NCI-H2081 (cell line): Measurements from ENCODE around the gene SIPA1L3.
A peak's percentile ranks its signal among the peaks of the same experiment; 100 is the strongest.

Source experiments
- DNase-seq, 2 experiments: peaks; one replicate each; lab custom pipeline; 2025; lab: John Stamatoyannopoulos, UW

SIPA1L3 gene

DNA sequence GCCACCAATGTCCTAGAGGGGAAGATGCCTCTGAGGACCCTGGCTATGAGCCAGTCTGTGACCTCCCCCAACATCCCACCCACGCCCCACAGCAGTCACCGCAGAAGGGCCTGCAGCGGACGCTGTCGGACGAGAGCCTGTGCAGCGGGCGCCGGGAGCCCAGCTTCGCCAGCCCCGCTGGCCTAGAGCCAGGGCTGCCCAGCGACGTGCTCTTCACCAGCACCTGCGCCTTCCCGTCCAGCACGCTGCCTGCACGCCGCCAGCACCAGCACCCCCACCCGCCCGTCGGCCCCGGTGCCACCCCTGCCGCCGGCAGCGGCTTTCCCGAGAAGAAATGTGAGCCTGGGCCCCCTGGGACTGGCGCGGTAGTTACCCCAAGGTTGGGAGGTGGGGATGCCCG is 286.4 kb downstream of the SIPA1L3 start:
- no peak for DNase-seq

DNA sequence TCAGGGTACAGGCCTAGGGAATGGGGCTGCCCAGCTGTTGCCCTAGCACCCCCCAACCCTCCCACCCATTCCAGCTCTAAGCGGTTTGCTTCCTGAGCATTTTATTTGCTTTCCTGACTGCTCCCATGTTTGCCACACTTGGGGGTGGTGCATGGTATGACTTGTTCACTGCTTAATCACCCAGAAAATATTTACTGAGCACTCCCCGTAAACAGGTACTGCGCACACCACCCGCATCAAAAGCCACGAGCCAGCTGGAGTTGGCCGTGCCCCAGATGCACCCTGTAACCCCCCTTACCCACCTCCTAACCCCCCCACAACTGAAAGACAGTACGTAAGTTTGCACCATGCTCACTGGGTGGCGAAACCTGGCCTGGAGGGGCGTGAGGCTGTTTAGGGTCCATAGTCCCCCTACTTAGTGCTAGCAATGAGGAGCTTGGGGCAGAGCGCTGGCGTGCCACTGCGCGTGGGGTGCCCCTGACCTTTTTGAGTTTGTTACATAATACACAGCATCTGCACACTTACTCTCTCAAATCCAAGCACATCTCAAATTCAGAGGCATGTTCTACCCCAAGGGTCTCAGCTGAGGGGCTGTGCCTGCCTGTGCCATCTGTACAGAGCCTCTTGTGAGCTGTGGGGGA is 287.2 kb downstream of the SIPA1L3 start:
- DNase-seq = peak in 1 of 2 experiments; percentile 10

DNA sequence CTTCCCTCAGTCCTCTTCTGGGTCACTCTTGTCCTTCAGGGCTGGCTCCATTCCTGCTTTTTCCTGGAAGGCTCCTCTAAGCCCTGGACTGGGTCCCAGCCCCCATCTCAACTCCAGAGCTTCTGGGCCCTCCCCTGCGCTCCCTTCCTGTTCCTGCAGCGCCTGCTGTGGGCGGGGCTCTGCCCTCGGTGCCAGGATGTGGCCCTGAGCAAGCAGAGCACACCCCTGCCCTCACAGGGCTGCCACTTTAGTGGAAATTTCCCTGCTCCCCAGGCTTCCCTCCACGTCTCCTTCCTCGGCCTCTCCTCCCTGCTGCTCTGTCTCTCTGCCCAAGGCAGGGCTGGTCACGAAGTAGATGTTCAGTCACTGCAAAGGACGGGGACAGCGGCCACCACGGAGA is 288.2 kb downstream of the SIPA1L3 start:
- DNase-seq = no peak

DNA sequence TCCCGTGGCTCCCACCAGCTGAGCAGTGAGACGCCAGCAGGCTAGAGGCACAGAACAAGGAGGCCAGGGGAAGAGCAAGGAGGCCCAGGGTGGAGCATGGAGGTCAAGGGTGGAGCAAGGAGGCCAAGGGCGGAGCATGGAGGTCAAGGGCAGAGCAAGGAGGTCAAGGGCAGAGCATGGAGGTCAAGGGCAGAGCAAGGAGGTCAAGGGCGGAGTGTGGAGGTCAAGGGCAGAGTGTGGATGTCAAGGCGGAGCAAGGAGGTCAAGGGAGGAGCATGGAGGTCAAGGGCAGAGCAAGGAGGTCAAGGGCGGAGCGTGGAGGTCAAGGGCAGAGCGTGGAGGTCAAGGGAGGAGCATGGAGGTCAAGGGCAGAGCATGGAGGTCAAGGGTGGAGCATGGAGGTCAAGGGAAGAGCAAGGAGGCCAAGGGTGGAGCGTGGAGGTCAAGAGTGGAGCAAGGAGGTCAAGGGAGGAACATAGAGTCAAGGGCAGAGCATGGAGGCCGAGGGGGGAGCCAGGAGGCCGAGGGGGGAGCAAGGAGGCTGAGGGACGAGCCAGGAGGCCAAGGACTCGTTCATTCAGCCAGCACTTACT is 289.3 kb downstream of the SIPA1L3 start:
- DNase-seq = no peak

DNA sequence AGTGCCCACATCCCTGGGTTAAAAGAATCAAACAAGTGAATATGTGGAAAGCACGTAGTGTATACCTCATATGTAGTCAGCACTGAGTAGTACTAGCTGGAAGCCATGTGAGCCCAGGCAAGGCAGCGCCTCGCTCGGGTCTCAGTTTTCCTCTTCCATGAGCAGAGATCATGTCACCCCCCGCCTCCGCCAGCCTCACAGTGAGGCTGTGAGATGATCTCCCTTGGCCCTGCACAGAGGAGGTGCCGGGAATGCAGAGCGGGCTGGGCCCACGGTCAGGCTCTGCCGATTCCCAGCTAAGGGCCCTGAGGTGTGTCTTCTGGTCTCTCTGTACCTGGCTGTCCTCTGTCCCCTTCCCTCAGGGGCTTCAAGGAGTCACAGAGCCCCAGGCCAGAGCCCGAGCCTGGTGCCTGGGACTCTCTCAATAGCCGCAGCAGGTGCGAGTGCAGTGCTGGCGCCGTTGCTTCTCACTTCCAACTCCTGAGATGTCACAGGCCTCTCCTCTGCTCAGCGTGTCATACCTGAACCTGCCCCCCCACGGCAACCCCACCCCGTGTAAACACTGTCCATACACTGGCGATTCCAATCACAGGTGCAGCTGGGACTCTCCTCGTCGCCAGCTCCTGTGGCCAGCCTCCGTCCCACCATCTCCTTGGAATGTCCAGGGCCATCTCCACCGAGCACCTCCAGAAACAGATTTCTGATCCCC is 290.1 kb downstream of the SIPA1L3 start:
- no peak for DNase-seq

DNA sequence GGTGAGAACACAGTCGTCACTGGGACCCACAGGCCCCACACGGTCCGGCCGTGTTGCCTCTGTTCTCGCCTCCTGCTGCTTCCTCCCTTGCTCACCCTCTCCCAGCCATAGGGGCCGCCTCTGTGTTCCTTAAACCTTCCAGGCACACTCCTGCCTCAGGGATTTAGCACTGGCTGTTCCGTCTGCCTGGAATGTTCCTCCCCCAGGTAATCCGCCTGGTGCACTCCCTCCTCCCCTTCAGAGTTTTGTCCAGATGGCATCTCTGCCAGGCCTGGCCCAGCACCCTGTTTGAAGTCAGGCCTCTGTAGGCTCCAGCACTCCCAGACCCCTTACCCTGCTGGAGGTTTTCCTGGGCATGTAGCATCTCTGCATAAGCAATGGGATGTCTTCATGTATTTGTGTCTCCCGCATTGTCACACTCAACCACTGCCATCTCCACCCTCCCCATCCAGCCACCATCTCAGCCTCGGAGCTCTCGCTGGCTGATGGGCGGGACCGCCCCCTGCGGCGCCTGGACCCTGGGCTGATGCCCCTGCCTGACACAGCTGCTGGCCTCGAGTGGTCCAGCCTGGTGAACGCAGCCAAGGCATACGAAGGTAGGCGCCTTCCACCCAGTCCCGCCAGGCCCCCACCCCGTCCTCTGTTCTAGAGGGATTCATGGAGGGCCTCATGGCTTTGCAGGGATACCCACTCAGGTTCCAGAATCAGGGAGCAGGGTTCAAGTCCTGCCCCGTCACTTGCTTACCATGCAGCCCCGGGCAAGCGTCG is 291.1 kb downstream of the SIPA1L3 start:
- DNase-seq = no peak

DNA sequence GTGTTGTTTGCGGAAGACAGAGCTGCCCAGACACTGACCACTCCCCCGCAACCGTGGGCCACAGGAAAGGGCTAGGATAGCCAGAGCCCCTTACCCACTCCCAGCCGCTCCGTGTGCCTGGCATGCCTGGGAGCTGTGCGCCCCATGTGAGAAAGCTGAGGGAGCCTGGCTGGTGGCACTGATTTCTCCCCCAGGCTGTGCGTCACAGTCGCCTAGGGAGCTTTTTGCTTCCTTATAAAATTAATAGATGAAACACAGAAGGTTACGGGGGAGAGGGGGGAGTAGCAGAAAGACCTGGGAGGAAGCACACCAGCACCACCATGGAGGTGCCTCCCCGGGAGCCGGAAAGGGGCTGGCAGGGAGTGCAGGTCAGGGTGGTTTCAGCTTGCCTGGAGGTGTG is 292.3 kb downstream of the SIPA1L3 start:
- no peak for DNase-seq

DNA sequence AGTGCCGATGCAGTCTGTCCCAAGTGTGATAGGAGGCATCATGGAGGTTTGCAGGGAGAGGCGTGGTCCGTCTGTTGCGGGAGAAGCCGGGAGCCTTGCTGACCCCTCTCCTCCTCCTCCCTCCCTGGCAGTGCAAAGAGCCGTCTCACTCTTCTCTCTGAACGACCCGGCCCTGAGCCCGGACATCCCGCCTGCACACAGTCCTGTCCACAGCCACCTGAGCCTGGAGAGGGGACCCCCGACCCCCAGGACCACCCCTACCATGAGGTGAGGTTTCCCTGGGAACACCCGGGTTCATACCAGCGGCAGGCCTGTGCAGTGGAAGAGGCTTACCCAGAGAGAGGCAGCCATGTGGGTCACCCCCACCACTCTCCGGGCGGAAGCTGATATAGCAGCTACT is 294.7 kb downstream of the SIPA1L3 start:
- DNase-seq = no peak

DNA sequence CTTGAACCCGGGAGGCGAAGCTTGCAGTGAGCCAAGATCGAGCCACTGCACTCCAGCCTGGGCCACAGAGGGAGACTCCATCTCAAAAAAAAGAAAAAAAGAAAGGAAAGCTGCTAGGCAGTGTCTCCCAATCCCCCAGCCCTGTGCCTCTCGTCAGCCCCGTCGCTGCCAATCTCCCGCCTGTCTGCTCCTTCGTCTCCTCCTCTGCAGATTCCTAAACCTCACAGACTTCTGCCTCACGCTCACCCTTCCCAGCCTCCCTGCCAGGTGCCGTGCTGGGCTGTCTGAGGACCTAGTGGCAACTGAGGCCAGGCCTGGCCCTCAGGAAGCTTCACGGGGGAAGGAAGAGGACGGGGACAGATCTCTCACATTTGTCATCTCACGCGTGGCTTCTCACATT is 295.5 kb downstream of the SIPA1L3 start:
- DNase-seq = no peak

DNA sequence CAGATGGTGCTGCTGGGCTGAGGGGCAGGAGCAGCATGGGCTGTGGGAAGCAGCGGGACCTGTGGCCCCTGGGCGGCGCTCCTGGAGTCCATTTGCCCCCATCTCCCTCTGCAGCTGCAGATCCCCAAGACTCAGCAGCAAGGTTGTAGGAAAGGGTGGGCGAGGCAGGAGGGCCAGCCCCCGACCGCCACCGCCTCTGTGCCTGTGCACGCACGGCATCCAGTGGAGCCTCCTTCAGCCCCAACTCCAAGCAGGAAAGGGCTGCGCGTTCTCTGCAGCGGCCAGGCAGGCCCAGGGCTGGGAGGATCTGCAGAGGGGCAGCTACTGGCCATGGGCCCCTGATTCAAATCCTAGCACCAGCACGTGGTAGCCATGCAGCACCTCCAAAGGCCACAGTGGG is 296.2 kb downstream of the SIPA1L3 start:
- no peak for DNase-seq

DNA sequence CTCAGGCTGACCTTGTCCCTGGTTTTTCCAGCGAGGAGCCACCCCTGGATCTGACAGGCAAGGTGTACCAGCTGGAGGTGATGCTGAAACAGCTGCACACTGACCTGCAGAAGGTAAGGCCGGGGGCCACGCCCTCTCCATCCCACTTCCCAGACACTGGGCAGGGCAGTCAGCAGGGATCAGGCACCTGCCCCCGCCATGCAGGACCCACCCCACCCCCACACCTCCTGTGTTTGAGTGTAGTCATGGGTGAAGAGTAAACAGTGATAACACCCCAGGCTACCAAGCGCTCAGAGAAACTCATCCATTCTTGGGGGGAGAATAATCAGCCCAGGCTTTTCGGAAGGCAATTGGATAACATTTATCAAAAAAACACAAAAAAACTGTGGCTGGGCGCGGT is 297.1 kb downstream of the SIPA1L3 start:
- DNase-seq = peak; percentile 64 to 70

DNA sequence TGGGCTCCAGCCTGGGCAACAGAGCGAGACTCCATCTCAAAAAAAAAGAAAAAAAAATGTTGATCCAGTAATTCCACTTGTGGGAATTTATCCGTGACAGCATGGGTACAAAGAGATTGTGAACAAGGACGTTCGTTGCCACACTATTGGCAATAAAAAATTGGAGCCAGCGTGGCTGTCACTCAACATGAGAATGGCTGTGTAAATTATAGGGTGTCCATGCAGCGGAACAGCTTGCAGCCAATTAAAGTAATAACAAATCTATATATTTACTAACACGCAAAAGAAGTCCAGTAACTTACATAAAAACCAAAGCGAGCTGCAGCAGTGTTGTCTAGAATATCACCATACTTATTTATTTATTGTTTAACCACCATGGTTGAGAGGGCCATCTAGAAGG is 297.7 kb downstream of the SIPA1L3 start:
- DNase-seq = peak; percentile 29 to 76

DNA sequence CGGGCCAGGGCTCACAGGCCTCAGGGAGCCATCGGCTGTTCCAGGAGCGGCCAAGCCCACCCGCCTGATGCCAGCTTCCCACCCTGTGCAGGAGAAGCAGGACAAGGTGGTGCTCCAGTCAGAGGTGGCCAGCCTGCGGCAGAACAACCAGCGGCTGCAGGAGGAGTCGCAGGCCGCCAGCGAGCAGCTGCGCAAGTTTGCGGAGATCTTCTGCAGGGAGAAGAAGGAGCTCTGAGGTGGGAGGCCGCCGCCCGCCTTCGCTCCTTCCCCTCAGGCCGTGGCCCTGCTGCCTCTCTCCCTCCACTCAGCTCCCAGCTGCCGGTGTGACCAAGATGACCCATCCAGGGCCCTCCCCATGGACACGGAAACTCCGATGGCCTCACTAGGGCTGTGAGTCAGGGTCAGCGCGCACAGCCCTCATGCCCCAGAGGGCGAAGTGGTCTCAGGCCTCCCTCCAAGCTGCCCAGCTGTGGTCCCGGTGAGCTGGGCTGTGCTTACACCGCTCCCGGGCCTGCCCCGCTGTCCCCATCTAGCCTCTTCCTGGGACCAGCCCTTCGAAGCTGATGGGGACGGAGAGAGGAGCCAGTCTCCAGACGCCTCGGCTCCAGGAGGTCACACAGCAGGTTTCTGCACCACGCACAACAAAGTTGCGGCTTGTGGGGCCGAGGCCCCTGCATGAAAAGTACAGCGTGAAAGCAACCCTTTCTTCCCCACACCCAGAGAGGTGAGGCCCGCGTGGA is 299.2 kb downstream of the SIPA1L3 start:
- DNase-seq = no peak

DNA sequence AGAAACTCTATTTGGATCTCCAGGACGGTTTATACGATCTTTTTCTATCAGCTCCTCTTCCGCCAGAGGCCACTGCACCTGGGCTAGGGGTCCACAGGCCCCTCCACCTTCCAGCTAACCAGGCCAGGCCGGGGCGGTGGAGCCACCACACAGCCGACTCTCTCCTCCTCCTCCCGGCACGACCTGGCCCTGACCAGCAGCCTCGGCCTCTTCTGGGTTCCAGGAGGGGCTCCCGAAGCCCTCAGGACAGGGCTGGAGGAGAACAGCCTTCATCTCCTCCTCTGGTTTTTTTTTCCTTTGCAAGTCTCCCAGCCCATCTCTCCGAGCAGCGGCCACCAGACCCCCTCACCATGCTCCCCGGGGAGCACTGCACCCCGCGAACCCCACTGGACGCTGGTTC is 299.9 kb downstream of the SIPA1L3 start:
- no peak for DNase-seq

DNA sequence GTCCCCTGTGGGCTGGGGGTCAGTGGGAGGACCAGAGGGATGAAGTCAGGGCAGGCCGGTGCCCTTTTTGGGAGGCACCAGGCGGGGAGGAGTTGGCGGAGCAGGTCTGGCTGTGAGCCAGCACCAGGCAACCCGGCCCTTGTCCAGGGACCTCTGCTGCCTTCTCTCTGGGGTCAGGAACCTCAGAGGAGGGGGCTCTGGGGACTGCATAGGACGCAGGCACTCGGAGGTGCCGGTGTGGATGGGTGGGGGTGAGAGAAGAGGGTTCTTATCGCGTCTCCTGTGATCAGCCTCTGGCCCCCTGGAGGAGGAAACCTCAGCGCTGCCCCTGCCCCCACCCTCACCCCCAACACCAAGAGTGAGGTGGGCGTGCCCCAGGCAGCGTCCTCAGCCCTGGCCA is 300.5 kb downstream of the SIPA1L3 start:
- no peak for DNase-seq

DNA sequence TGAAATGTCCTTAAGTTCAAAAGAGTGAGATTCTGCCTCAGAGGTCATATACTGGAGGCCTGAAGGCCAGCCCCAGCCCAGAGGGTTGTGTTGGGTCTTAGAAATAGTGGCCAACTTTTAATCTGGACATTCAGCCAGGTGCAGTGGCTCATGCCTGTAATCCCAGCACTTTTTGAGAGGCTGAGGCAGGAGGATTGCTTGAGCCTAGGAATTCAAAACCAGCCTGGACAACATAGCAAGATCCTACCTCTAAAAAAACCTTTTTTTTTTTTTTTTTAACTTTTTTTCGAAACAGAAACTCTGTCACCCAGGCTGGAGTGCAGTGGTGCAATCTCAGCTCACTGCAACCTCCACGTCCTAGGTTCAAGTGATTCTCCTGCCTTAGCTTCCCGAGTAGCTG is 301.6 kb downstream of the SIPA1L3 start:
- no peak for DNase-seq

DNA sequence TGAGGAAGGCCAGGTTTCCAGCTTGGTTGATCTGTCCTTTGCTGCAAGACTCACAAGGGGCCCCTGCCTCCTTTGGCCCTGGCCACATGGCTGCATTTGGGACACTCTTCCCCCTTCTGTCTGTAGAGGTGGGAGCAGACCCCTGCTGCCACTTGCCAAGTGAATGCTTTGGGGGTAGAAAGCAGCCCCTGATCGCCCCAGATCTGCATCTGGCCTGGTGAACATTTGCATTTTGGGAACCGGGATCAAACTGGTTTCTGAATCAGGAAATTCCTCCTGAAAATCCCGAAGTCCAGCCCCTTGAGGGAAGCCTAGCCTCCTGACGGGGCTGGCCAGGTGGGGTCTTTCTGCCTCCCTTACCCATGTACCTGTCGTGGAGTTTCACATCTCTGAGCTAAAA is 302.1 kb downstream of the SIPA1L3 start:
- DNase-seq = no peak

DNA sequence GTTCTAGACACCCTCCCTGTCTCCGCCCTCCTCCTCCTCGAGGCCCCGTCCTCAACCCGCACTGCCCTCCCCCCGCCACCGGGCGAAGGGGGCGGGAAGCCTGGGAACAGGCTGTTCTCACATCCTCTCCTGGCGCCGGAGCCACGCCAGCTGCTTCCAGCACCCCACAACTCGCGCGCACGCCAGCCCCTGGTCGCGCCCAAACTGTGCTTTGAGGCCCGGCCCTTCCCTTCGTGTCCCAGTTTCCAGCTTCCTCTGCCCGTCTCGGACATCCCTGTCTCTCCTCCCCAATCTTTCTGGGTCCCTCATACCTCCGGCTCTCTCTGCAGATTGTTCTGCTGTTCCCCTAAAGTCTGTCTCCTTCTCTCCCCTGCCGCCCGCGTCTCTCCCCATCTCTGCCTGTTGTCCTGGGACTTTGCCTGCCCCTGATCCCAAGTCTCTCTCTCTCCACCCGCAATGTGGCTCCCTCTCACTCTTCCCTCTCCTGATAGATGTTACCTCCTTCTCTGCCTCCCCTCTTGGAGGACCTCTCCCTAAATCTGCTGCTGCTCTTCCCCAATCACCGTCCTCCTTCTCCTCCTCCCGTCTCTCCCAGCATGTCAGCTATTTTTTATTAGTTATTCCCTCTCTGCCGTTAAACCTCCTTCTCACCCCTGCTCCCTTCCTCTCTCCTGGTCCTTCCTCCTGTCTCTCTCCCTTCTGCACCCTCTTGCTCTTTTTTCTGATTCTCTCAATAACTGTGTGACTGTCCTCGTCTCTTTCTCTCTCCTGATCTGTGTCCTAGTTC is 302.9 kb downstream of the SIPA1L3 start:
- peak in 1 of 2 experiments; percentile 7 for DNase-seq

DNA sequence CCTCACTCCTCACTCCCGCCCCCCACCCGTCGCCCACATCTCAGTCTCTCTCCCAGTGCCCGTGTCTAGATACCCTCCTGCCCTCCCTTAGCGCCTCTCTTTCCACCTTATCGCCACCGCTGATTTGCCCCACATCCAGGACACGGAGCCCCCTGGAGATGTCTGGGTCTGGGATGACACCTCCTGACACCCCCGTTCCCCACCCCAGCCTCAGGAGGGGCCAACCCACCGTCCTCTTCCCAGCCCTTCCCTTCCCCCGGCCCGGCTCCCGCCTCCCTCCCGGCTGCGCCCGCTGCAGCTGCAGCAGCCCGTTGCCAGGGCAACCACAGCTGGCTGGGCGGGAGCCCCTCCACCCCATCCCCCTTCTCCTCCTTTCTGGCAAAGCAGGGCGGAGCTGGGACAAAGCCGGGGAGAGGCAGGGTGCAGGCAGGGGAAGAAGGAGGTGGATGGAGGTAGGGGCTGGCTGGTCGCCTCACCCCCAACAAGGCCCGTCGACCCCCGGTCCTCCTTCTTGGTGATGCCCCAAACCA is 303.5 kb downstream of the SIPA1L3 start:
- DNase-seq = no peak

DNA sequence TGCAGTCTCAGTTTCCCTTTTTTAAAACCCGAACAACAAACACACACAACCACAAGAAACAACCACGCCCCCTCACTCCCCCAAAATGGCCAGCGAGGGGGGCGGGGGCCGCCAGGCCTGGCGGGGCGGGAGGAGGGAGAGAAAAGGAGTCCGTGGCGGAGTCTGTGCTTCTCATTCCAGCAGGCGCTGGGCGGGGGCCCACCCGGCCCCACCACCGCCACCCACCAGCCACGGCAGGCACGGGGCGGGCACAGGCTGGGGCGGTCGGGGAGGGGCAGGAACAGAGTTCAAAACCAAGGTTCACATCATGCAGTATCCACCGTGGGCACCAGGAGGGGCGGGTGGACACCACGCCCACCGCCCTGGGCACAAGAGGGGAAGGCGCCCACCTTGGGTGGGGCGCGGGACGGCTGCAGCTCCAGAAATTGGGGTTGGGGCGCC is 304.2 kb downstream of the SIPA1L3 start:
- no peak for DNase-seq

DNA sequence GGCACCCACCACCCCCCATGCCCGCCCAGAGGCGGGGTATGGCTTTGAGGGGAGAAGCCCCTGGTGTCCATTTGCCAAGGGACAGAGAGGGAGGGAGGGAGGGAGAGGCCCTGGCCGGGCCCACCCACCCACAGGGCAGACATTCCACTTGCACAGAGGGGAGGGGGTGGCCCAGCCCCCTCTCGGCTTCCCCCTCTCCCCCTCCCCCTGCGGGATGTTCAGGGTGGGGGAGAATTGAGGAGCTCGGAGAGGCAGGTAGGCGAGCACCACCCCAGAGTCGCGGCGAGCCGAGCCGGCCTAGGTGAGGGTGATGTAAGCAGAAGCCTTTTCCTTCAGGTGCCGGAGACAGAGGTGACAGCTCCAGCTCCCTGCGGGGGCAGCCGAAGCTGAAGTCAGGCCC is 304.8 kb downstream of the SIPA1L3 start:
- DNase-seq = no peak
